AG08395 (cell line): Measurements from ENCODE around the gene PIK3R3.
A peak's percentile ranks its signal among the peaks of the same experiment; 100 is the strongest.

ENCODE experiments used
- DNase-seq: peaks from one replicate; pipeline ENCODE4 v3.0.0; 2012; ENCODE audit warnings: mixed read lengths, low spot score

PIK3R3 gene

DNA sequence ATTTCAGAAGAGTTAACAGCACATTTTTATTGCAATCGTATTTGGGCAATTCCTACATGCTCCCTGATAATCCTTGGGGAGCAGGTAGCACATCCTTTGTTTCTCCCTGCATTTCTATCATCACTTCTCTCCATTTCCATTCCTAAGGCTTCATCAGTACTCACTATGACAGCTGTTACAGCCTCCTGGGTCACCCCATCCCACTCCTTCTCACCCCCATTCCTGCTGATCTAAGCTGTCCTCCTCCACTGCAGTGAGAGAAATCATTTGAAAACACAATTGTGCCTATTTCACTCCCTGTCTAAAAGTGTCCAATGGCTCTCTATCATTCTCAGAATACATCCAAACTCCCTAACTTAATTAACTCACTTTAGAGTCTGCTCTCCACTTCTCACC is 25.5 kb upstream of the PIK3R3 start:
- no peak for DNase-seq

DNA sequence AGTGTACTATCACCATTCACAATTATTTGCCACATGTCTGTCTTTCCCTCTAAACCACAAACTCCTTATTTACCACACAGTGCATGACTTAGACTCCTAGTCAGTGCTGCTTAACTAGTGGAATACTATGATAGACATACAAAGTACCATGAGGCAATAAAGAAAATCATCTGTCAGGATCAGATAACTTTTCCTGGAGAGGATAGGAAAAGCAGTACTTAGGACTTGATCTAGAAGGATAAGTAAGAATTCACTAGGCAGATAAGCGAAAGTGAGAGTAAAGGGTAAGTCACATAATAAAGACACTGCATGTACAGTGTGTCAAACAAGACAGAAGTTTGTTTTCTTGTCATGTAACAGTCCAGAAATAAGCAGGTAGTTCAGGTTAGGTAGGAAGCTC is 21.3 kb upstream of the PIK3R3 start:
- DNase-seq, result no peak

DNA sequence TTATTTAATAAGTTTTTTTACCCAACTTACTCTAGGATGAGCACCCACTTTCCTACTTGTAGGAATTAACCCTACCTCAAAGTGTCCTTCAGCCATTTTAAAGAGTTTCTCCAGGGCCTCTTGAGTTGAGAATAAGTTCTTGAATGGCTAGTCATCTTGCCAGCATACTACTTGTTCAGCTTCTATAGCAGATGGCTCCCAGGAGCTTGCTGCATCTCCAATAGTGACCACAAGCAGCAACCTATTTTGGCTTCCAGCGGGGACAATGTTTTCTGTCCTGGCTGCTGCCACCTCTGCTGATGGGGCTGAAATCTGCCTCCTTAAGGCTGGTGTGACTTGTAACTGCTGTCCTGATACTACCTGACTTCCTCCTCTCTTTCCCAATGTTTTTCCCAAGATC is 20.8 kb upstream of the PIK3R3 start:
- DNase-seq, result no peak

DNA sequence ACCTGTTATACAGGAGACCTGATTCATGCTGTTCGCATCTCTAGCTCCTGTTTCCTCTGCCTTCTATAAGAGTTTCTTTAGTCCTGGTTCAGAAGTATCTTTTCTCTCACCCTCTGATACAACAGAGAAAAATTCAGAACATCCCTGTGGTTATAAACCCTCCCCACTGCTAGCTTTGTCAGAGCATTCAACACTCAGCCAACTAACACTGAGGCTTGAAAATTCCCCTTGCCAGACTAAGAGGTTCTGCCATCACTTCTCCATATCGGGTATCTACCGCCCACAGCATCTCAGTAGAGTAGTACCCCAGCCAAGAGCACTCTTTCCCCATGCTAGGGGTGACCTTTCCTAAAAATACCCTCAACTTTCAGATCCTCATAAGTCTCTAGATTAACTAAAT is 19.6 kb upstream of the PIK3R3 start:
- peak; percentile 79 for DNase-seq

DNA sequence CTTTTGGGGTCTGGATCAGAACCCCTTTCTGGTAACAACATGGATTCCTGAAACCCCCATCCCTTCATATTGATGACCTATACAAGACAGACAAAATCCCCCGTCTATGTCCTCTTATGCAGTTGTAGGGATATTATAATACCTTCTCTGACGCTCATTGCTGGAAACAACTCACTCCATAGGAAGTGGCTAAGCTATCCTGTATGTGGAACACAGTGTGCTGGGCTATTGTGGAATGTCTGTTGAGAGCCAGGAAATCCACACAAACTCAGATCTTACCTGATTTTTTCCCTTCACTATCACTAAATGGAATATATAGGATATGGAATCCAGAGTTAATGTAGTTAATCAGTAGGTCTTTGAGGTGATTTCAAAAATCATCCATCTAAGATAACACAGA is 17.7 kb upstream of the PIK3R3 start:
- DNase-seq, result no peak

DNA sequence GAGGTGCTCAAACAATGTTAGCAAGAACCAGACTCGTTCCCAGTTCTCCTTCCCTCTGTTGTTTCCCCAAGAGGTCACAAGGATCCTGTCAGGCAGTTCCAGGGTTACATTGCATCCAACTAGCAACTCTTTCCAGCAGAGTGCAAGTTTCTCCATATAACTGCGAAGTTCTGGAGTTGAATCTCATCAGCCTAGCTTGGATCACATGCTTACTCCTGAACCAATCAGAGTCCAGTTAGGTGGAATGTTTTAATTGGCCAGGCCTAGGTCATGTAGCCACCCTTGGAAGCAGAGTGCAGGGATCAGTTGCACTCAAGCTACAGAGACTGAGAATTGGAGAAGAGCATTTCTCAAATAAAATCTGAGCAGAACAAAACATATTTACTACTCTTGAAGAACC is 15.9 kb upstream of the PIK3R3 start:
- DNase-seq, result no peak

DNA sequence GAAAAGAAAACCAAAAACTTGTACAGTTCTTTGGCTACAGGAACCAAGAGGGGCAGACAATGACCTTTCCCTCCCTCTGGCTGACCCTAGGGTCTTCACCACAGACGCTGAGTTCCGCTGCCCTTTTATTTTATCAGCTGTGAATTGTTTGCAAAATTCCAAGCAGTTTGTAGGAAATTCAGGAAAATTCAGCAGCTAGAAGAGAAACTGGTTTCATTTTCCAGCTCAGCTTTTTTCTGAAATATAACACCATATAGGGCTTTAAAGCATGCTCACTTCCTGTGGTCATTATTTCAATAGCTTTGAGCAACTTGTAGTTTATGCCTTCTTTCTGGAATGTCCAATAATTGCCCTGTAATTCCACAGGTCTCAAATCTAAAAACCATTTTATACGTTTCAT is 5.5 kb upstream of the PIK3R3 start:
- no peak for DNase-seq

DNA sequence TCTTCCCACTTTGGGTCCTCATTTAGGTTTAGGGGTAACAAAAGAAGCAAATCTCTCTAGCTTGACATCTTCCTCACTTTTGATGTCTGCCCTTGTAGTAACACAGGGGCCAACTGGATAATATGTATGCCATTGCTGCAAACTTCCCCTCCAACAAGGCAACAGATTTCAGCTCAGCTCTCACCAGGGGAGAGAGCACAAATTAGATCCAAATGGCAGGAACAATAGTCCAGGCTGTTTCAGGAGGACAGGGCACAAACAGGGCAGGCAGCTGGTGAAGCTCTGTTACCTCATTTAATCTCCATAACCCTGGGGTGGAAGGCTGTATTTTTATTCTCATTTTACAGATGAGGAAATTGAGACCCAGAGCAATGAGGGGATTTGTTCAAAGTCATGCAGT is 4.3 kb upstream of the PIK3R3 start:
- no peak for DNase-seq

DNA sequence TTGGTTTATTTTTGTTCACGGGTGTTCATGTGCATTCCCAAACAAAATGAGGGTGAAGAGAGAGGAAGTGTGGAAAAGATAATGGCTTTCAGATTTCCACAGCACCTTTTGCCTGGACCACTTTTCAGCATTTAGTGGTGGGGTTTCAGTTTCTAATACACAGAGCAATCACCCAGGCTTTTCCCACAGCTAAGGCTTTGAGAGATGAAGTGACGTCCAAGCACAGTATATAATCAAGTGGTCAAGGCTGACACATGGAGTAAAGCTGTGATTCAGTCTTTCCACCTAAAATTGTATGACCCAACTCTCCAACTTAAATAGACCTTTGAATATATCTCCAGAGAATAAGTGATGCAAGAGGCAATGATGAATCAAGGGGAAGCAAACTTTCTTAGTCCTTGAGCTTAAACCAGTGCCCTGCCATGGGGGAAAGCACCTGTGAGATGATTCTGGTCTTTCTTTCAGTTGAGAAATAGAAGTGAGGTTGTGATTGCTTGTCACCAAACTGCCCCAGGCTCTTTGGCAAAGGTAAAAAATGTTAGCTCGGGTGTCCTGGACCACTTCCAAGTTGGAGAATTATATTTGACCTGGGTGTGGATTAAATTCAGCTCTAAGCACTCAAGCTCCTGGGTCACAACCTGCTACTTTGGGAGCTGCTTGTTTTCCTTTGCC is 2.4 kb upstream of the PIK3R3 start:
- DNase-seq, result peak; percentile 25

DNA sequence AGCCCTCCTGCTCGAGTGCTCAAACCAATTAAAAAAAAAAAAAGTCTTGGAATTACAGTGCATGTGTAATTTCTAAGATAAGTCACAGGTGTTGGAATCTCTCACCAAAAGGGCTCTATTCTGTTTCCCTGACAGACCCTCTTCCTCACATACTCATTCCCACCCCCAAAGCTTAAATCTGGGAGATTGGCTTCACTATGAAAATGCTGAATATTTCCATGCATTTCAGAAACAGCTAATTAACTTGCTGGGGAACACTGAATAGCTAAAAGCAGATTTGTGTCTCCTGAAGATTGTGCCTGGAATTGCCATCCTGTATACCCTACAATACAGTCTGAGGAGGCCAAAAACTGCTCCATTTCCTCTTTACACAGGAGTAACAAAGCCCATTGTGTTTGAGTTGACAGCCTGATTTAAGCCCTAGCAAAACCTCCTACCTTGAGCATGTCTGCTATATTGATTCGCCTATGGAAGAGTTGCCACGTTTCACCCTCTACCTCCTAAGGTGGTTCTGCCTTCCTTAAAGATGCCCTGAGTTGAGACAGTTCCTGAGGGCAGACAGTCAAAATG is 1.4 kb upstream of the PIK3R3 start:
- DNase-seq, result no peak

DNA sequence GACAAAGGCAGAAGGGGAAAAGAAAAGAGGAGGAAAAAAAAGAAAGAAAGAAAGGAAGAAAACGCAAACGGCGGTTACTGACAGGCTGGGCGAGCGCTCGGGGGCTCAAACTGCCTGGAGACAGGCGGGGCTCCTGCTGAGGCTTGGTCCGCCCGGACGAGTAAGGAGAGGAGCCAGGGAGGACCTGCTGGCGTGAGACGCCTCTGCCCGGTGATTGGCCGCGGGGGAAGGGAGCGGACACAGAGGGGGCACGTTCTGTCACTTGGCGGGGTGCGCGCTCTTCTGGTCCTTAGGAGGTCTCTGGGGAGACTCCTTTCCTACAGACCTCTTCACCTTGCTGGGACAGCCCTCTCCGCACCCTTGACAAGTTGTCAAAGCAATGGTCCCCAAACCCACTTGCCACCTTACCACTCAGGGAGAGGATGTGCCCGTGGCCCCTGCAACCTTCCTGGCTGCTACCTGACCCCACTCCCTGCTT is 791 bp upstream of the PIK3R3 start:
- DNase-seq, result peak; percentile 71

DNA sequence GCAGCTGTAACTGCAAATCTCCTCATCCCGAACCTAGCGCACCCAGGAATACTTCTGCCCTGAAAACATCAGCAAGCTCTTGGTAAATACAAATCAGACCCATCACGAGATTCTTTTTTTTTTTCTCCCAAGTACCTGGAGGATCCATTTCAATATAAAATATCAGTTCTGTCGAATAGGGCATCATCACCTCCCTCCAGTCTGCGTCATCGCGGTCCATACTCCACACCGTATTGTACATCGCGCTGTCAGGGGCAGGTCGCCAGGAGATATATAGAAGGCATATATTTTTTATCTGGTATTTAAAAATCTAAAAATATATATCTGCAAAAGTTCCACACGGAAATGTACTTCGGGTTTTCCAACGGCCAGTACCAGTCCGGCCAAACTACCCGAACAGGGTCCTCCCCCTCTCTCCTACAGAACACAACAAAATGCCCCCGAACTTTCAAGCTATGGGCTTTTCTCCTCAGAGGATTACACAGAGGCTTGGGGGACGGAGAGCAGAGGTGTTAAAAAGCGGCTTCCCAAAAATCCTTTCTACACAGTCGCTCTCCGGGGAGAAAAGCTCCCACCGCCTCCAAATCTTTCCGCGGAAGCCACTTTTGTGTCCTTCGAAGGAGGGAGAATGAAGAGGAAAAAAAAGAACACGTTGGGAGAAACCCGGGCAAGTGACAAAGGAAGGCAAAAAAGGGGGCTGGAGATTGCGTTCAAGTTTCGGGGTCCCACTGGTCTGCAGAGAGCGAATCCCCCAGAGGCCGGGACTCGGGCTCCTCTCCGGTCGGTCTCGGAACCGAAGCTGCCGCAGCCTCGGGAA is 509 bp downstream of the PIK3R3 start:
- no peak for DNase-seq

DNA sequence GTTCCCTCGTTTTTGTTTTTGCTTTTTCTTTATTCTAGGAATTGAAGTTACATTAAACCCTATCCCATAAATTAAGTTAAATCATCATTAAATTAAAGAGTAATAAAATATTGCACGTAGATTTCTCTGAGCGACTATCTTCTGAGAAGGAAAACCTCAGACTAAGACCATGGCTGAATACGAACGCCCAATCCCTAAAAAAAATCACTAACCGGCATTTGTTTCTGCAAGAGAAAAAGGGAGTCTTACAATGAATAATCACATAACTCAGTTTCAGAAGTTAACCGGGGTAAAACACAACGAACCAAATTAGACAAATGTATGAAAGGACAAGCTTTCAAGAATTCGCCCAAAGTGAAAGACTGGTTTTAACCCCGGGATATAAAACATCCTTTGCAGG is 1.3 kb downstream of the PIK3R3 start:
- DNase-seq, result no peak

DNA sequence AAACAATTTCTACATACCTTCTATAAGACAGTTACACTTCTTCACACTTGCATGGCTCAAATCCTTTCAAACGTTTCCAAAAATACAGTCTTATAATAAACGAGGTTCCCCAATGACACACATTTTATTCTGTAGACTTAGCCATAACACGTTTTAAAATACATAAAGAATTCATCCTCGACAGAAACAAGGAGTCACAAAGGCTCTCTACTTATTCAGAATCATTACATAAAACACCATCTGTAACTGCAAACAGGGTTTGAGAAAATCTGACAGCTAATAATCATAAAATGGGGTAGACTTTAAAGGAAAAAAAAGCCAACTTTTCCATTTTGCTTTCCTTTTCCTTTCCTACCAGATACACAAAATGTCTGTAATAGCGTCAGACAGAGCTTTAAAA is 1.8 kb downstream of the PIK3R3 start:
- no peak for DNase-seq

DNA sequence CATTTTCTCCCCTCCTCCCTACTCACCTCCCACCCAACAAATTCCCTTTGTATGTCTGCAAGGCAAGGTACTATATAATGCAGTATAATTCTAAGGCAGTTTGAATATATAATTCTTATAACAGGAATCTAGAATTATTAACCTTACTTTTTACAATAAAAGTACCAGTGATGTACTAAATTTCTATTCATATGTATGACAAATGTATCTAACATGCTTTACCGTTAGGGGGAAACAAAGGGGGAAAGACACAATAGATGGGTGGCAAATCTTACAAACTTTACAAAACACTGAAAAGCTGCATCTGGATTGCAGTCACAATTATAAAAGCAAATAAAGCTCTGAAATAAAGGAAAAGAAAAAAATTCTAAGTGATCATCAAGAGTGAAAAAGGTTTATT is 2.3 kb downstream of the PIK3R3 start:
- no peak for DNase-seq

DNA sequence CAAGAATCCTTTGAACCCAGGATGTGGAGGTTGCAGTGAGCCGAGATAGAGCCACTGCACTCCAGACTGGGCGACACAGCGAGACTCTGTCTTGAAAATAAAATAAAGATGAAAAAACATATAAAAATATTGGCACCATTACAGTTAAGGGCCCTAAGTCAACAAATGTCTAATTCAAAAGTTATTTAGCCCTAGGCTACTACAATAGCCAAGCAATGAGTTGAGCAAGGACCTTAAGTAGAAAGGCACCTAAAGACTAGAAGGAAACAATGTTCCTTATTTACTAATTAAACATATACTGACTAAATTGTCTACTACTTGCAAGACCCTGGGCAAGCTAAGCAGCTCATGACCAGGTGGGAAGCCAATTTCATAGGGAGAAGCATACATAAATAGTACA is 4.1 kb downstream of the PIK3R3 start:
- DNase-seq, result no peak

DNA sequence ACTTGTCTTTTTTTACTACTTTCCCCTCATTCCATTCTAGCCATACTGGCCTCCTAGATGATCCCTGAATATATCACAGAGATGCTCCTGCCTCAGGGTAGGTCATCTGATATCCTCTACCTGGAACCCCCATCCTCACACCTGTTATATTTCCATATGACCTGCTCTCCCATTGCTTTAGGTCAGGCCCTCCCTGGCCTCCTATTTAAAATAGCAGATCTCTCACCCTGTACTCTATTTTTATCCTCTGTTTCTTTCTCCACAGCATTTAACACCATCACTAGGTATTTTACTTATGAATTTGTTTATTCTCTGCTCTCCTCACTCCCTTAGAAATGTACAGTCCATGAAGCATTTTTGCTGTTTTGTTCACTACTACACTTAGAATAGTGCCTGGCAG is 13.6 kb downstream of the PIK3R3 start:
- DNase-seq, result no peak

DNA sequence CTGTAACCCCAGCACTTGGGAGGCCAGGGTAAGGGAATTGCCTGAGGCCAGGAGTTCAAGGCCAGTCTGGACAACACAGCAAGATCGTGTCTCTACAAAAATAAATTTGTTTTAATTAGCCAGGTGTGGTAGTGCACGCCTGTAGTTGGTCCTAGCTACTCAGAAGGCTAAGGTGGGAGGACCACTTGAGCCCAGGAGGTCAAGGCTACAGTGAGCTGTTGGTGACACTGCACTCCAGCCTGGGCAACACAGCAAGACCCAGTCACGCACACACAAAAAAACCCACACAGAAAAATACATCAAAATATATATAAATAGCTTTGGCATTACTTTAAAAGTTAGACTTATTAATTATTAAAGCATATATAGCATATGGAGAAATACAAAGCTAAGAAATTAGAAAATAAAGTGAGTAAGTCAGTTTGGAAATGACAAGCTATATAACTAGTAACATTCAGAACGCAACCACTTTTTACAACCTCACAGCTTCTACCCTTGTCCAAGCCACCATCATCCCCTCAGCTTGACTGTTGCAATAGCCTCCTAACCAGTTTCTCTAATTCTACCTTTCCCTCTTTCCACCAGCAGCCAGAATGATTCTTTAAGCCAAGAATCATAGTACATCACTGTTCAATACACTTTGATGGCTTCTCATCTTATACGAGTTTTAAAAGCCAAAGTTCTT is 14.5 kb downstream of the PIK3R3 start:
- no peak for DNase-seq

DNA sequence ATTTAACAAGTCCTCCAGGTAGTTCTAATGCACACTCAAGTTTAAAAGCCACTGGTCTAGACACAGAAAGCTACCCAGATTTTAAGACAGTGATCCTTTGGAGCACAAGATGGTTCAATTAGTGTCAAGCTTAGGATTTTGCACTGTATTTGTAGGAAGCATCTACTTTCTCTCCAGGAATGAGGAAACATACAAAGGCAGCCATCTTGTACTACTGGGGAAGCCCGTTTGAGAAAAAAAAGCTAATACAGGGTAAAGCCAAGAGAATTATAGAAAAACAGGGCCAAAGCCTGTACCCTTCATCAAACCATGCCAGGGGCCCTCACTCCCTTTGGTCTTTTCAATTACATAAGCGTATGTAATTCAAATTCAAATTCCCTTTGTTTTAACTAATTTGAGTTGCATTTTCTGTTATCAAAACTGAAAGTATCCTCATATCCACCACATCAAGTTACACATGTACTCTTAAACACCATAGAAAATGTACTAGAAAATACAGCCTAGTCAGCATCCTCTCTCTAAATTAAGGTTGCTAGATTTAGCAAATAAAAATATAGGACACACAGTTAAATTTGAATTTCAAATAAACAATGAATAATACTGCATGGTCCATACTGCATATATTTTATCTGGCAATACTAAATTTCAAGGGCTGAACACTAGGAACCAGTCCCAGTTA is 17.4 kb downstream of the PIK3R3 start:
- DNase-seq, result no peak

DNA sequence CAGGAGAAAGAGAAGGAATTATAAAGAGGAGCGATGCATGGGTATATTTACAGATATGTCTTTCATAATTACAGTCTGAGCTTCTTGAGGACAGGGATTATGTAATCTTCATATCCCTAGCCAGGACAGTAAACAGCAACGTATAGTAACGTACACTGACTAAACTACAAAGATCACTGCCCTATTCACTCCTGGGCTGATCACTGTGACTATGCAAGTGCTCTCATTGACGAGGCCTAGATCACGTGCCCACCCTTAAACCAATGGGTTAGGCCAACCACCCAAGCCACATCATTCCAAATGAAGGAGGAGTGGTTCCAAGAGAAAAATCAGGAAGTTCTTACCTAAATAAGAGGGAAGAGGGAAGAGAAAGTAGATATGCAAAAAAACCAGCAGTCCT is 18.5 kb downstream of the PIK3R3 start:
- no peak for DNase-seq

DNA sequence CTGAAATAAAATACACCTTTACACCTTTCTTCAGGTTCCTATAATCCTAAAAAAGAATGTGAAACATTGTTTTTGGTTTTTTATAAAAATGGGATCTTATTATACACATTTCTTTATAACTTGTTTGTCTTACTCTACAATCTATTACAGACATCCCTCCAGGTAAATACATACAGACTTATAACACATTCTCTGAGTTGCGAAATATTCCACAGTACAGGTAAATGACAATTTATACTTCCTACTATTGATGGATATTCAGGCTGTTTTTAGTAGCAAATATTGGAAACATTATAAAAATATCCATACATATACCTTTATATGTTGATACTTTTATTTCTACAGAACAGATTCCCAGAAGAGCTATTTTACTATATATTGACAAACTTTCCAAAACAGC is 20.3 kb downstream of the PIK3R3 start:
- DNase-seq, result no peak

DNA sequence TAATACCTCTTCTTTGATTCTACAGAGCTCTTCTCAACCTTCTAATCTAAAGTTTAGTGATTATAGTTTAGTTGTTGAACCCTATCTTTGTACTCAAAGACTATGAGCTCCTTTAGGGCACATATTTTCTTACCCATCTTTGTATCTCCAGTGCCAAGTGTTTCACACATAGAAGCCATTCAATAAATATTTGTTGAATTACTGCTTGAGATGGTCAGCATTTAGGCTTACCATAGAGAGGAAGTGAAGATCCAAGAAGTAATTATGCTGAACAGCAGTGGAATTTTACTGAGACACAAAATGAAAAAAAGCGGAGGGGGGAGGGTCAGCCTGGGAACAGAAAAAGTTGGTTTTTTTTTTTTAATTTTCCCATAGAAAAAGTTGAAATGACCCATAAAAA is 21.9 kb downstream of the PIK3R3 start:
- DNase-seq, result no peak
